ENCODE measurements around the gene UBE2J1.

The UBE2J1 gene

GRCh38 chr6:89320012-89320559 is 32.4 kb downstream of the UBE2J1 start:
- Histone ChIP-seq H3K9me2 (replicated peaks; ENCODE audit: control insufficient read depth, low read length) (no peaks in the 10 kb centered on the region), H3K36me3 (ENCODE audit: control insufficient read depth, low read length) (peaks cover 17% of the 10 kb centered on the region), H3K27ac (ENCODE audit: low read depth, low read length) (no peak overlapping the region), H3K4me3 (ENCODE audit: low read length) (peak overlapping the region; percentile 39), H4K20me1 (ENCODE audit: control insufficient read depth, insufficient read depth, low read depth, low read length) (no peaks in the 10 kb centered on the region), H3K4me2 (ENCODE audit: low read length) (peak overlapping the region; percentile 52), H3K27me3 (ENCODE audit: control insufficient read depth, low read length) (no peaks in the 10 kb centered on the region), H3K4me1 (ENCODE audit: control insufficient read depth, low read length) (peaks cover 60% of the 10 kb centered on the region), H3F3A (ENCODE audit: control insufficient read depth, insufficient read depth) (peaks cover 11% of the 10 kb centered on the region), H3K79me2 (ENCODE audit: control insufficient read depth, low read length) (no peaks in the 10 kb centered on the region), H3K9me3 (ENCODE audit: control insufficient read depth, insufficient read depth, low read length) (no peaks in the 10 kb centered on the region)
- TF ChIP-seq CTCF (IDR thresholded peaks at IDR 0.05; ENCODE audit: low read depth, low read length, poor library complexity, severe bottlenecking) (no peak), EZH2phosphoT487 (IDR thresholded peaks at IDR 0.05; ENCODE audit: borderline replicate concordance, low read length) (no peak)

- TF ChIP-seq EZH2phosphoT487 (IDR thresholded peaks at IDR 0.05; ENCODE audit: borderline replicate concordance, low read length): no peak
- H3K9me3 ChIP-seq (ENCODE audit: control insufficient read depth, insufficient read depth, low read length): no peaks in the 10 kb centered on the region
Measured at GRCh38 chr6:89317067-89317466, 35.5 kb downstream of the UBE2J1 start.

GRCh38 chr6:89315249-89315885 is 37.2 kb downstream of the UBE2J1 start, which contains the start of gene GABRR2:
Gene GABRR2, minus strand, starts transcription at chr6:89315299. Its CDS starts 134 bp downstream, at chr6:89315165.
- no peak within 1 kb of the TSS for H3K4me2 ChIP-seq (ENCODE audit: low read length)
- no peak within 1 kb of the TSS for H3K27ac ChIP-seq (ENCODE audit: low read depth, low read length)
- peaks cover 41% of the 10 kb centered on the region for H3K4me1 ChIP-seq (ENCODE audit: control insufficient read depth, low read length)
- no peaks in the 10 kb centered on the region for H3K79me2 ChIP-seq (ENCODE audit: control insufficient read depth, low read length)
- no peaks in the 10 kb centered on the region for H3F3A ChIP-seq (ENCODE audit: control insufficient read depth, insufficient read depth)
- no peaks in the 10 kb centered on the region for H3K9me2 ChIP-seq (replicated peaks; ENCODE audit: control insufficient read depth, low read length)
- no peaks in the 10 kb centered on the region for H4K20me1 ChIP-seq (ENCODE audit: control insufficient read depth, insufficient read depth, low read depth, low read length)
- H3K27me3 ChIP-seq (ENCODE audit: control insufficient read depth, low read length): no peaks in the 10 kb centered on the region
- TF ChIP-seq CTCF (IDR thresholded peaks at IDR 0.05; ENCODE audit: low read depth, low read length, poor library complexity, severe bottlenecking) (no peak), EZH2phosphoT487 (IDR thresholded peaks at IDR 0.05; ENCODE audit: borderline replicate concordance, low read length) (no peak)
- 0 out of 2 replicates have a peak, but pooled peaks cover 6% of the 10 kb centered on the region for H3K36me3 ChIP-seq (ENCODE audit: control insufficient read depth, low read length)
- no peaks in the 10 kb centered on the region for H3K9me3 ChIP-seq (ENCODE audit: control insufficient read depth, insufficient read depth, low read length)
- no peak within 1 kb of the TSS for H3K4me3 ChIP-seq (ENCODE audit: low read length)

More at GRCh38 chr6:89317067-89317466, 35.5 kb downstream of the UBE2J1 start:
- Histone ChIP-seq H3K4me3 (ENCODE audit: low read length) (no peak overlapping the region), H3K27me3 (ENCODE audit: control insufficient read depth, low read length) (no peaks in the 10 kb centered on the region), H3K27ac (ENCODE audit: low read depth, low read length) (no peak overlapping the region), H3K4me1 (ENCODE audit: control insufficient read depth, low read length) (peaks cover 45% of the 10 kb centered on the region), H3K4me2 (ENCODE audit: low read length) (no peak overlapping the region), H3K9me2 (replicated peaks; ENCODE audit: control insufficient read depth, low read length) (no peaks in the 10 kb centered on the region), H3K79me2 (ENCODE audit: control insufficient read depth, low read length) (no peaks in the 10 kb centered on the region), H3K36me3 (ENCODE audit: control insufficient read depth, low read length) (0 out of 2 replicates have a peak, but pooled peaks cover 6% of the 10 kb centered on the region), H3F3A (ENCODE audit: control insufficient read depth, insufficient read depth) (no peaks in the 10 kb centered on the region; the same call in 1 of the 2 replicates), H4K20me1 (ENCODE audit: control insufficient read depth, insufficient read depth, low read depth, low read length) (no peaks in the 10 kb centered on the region)

GRCh38 chr6:89314692-89315091 is 37.8 kb downstream of the UBE2J1 start:
- Histone ChIP-seq H3K27ac (ENCODE audit: low read depth, low read length) (no peak overlapping the region), H4K20me1 (ENCODE audit: control insufficient read depth, insufficient read depth, low read depth, low read length) (no peaks in the 10 kb centered on the region), H3K4me2 (ENCODE audit: low read length) (no peak overlapping the region), H3F3A (ENCODE audit: control insufficient read depth, insufficient read depth) (no peaks in the 10 kb centered on the region), H3K79me2 (ENCODE audit: control insufficient read depth, low read length) (no peaks in the 10 kb centered on the region), H3K9me2 (replicated peaks; ENCODE audit: control insufficient read depth, low read length) (no peaks in the 10 kb centered on the region), H3K36me3 (ENCODE audit: control insufficient read depth, low read length) (0 out of 2 replicates have a peak, but pooled peaks cover 6% of the 10 kb centered on the region), H3K4me3 (ENCODE audit: low read length) (no peak overlapping the region), H3K4me1 (ENCODE audit: control insufficient read depth, low read length) (peaks cover 34% of the 10 kb centered on the region), H3K9me3 (ENCODE audit: control insufficient read depth, insufficient read depth, low read length) (no peaks in the 10 kb centered on the region), H3K27me3 (ENCODE audit: control insufficient read depth, low read length) (no peaks in the 10 kb centered on the region)
- TF ChIP-seq EZH2phosphoT487 (IDR thresholded peaks at IDR 0.05; ENCODE audit: borderline replicate concordance, low read length) (no peak), CTCF (IDR thresholded peaks at IDR 0.05; ENCODE audit: low read depth, low read length, poor library complexity, severe bottlenecking) (no peak)

Measured in DOHH2 (cell line).